Sciatic nerve (tissue), 2 donors: Measurements from ENCODE around the gene TTC7B. TPM values are rescaled to one million over a fixed set of nuclear protein-coding genes. Genes with fewer than 3 reads are reported as not detected.

Source experiments
- ATAC-seq: fragments of 200-7000 bp; cut with Tn5 transposase; one replicate; pipeline ENCODE4 v1.9.1; 2020; ENCODE audit warnings: mild to moderate bottlenecking, moderate library complexity
- DNase-seq: peaks from one replicate; pipeline ENCODE4 v3.0.0-alpha.2; 2020; ENCODE audit warnings: low spot score
- intact Hi-C: fragments of 100-400 bp; cut with DNase I; formaldehyde crosslinking; loops from one replicate; pipeline ENCODE4 v1.14.2; 2022
- total RNA-seq: library from RNA; stranded (reverse); fragmentation: NEBNext Ultra II Directional; extraction: Animal tissue kit (Norgen Biotek cat#: 25700); gene quantifications from one replicate; pipeline ENCODE4 v1.2.1, GENCODE V29; 2021
- donor health status: DM: no; HTN: no; CAD: no.
- donor health status: DM: no; HTN: no; CAD: no.

TTC7B gene
- total RNA-seq, 1 donor from 2014 or later = 41.4 TPM

DNA sequence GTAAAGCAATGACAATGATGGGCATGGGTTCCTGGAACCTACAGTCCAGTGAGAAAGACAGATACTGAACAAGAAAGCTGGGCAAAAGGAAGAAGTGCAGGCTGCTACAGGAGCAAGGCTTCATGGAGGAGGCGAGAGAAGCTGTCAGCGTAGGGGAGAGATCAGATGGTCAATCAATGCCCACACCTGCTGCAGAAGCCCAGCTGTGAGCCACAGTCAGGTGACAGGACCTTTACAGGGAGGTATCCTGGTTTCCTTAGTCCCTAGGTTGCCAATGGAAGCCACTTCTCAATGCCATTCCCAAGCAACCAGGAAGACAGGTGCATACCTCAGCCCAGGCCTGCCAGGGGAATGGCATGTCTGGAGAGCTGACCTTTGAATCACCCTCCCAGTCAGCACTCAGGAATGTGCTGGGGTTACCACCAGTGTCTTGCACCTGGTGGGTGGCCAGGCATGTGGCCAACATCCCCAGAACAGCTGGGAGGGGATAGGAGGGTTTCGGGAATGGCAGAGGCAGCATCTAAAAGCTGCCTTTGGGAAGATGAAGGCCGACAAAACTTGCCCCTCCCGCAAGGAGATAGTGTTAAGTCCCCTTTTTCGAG lies 170.3 kb downstream of the TTC7B start:
- DNase-seq = no peak
- ATAC-seq = no peak
- intact Hi-C loops = no loop called here

DNA sequence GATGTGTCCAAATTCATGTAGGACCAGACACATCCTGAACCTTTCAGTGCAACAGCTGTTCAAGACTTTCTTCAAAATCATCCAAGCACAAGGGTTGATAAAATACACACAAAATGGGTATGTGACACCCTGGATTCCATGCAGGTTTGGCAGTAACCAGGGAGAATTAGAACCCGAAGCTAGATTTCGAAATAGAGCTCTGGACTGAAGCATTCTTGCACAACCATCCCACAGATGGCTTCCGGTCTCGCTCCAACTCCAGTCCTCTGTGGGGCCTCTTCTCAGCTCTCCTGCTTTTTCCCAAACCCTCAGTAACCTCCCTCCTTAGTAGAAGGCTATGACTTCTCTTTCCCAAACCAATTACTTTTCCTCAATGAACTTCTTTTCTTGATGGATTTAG lies 171.3 kb downstream of the TTC7B start:
- DNase-seq (no peak), ATAC-seq (peak; percentile 88)
- intact Hi-C loops = no loop called here

- intact Hi-C loops = no loop called here
- no peak for DNase-seq
- no peak for ATAC-seq
Measured at GRCh38 chr14:90643982-90644670, 172.1 kb downstream of the TTC7B start.

GRCh38 chr14:90642244-90642717 lies 173.9 kb downstream of the TTC7B start:
- DNase-seq (no peak), ATAC-seq (peak; percentile 64)
- intact Hi-C loops = no loop called here

- ATAC-seq (no peak), DNase-seq (no peak)
- intact Hi-C loops = no loop called here
Measured at GRCh38 chr14:90641615-90642243, 174.5 kb downstream of the TTC7B start.

- ATAC-seq (no peak), DNase-seq (no peak)
- intact Hi-C loops = no loop called here
Measured at GRCh38 chr14:90641168-90641567, 175.1 kb downstream of the TTC7B start.

- ATAC-seq (no peak), DNase-seq (no peak)
- intact Hi-C loops = no loop called here
Measured at GRCh38 chr14:90639641-90640040, 176.6 kb downstream of the TTC7B start.

GRCh38 chr14:90632871-90633270 lies 183.4 kb downstream of the TTC7B start:
- no peak for ATAC-seq
- DNase-seq = no peak
- intact Hi-C loops = no loop called here

GRCh38 chr14:90632451-90632850 lies 183.8 kb downstream of the TTC7B start:
- DNase-seq (no peak), ATAC-seq (no peak)
- intact Hi-C loops = no loop called here

DNA sequence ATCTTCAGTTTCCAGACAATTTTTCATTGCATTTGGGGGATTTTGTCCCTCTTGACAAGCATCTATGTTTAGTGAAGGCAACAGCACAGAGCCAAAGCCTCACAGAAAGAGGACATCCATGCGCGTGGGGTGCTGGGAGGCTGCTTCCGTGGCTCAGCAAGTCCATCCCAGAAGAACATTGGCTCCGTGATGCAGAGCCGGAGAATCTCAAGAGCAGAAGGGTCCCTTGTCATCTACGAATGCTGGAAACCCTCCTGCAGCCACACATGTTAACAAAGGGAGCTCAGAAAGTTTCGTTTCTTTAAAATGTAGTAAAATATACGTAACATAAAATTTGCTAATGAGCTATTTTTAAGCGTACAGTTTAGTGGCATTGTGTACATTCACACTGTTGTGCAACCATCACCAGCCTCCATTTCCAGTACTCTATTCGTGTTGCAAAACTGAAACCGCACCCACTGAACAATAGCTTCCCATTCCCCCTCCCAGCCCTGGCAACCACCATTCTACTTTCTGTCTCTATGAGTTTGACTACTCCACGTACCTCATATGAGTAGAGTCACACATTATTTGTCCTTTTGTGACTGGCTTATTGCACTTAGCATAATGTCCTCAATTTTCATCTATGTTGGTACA lies 185.9 kb downstream of the TTC7B start:
- ATAC-seq = peak; percentile 89
- intact Hi-C loops = no loop called here

DNA sequence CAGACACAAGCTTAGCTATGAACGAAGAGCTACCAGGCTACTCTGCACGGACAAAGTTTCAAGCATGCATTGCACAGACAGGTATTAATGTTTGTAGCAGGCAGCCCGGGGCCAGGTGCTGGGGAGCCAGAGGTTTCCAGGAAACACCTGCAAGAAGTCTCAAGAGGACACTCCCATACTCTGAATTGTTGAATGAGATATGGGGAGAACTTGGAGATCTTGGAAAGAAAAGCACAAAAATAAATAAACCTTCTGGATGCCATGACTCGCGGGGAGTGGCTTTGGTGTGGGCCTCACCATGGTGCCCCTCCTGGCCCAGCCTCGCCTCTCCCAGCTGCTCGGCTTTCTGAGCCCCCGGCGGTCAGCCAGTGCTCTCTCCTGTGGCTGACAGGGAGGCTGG lies 186.8 kb downstream of the TTC7B start:
- ATAC-seq (no peak), DNase-seq (no peak)
- intact Hi-C loops = no loop called here

More for the DNA sequence above, 185.9 kb downstream of the TTC7B start:
- DNase-seq = no peak

DNA sequence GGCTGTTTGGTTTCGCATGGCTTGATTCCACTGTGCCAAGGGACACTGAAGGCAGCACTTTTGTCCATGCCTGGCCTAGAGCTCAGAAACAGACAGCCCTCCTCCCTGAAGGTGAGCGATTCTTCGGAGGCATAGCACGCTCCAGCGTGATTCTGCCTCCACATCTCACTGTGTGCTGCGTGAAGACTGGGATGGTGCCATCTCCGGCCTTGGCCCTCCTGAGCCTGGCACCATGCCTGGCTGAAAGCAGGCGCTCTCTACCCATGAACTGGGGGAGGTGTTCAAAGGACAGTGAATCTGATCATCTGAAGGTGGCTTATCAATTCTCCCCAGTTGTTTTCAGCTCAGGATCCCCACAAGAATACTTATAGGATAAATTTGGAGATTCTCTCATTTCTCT lies 187.4 kb downstream of the TTC7B start:
- ATAC-seq = no peak

GRCh38 chr14:90627478-90627877 lies 188.8 kb downstream of the TTC7B start:
- intact Hi-C loops = no loop called here
- ATAC-seq (no peak), DNase-seq (no peak)

More for the DNA sequence above, 187.4 kb downstream of the TTC7B start:
- DNase-seq = no peak
- intact Hi-C loops = no loop called here

- ATAC-seq (no peak), DNase-seq (no peak)
- intact Hi-C loops = no loop called here
Measured at GRCh38 chr14:90626550-90626949, 189.7 kb downstream of the TTC7B start.

DNA sequence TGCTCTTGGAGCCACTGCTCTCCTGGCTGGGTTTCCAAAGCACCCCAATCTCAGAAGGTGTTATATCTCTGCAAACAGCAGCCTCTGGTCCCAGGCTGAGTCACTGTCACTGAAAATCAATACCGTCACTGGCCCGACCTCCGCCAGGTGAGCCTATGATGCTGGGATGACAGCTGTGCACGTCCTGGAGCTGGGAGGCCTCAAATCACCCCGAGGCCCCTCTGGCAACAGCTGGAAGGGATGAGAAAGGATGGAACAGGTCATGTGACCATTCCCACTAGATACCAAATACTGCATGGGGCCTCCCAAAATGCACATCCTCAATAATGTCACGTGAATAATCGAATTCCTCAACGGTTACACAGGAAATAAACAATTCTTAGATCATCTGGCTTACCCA lies 190.8 kb downstream of the TTC7B start:
- intact Hi-C loops = no loop called here
- ATAC-seq = no peak

DNA sequence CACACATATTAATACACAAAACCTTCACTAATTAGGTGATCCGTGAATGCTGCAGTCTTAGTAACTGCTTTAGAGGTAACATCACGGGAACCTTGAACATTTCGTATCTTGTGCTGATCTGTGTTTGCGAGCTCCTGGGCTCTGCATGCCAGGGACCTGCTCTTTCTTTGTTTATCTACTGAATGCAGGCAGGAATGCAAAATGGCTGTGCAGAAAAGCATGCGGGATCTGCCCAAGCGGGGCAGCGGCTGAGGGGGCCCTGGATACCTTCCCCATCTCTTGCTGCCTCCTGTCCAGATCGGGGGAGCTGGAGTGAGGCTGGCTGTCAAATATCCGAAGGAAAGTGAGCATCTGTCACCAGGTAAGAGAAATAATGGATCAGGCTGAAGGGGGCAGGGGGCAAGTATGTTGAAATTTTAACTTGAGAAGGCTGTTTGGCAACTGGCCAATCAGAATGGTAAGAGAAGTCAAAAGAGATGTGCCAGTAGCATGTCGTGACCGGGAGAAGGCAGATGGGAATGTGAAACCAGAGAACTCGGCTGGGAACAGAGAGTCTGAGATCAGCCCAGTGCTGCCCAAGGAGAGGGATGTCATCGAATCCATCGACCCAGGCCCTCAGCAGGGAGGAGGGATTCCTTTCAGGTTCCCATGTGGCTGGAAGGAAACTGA lies 191.4 kb downstream of the TTC7B start:
- DNase-seq (no peak), ATAC-seq (no peak)
- intact Hi-C loops = no loop called here

More for the DNA sequence above, 190.8 kb downstream of the TTC7B start:
- DNase-seq = no peak

DNA sequence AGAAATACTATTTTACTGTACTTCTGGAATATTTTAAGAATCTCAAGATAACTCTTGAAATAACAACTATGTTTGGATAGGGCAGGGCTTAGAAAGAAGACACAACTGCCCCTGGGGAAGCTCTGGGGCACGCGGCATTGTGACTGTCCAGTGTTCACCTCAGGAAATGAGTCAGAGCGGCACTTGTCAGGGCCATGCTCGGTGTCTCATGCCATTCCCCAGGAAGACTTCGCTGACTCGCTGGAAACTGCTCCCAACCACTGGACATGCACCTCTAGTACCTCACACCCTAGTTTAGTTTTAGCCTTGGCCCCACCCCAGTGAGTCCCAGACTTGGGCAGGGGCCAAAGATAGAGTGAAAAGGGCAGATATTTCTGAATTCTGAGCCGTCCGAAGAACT lies 192.0 kb downstream of the TTC7B start:
- DNase-seq = peak; percentile 66
- peak; percentile 57 for ATAC-seq
- intact Hi-C loops = no loop called here

- DNase-seq = no peak
- intact Hi-C loops = no loop called here
- ATAC-seq = no peak
Measured at GRCh38 chr14:90621201-90621600, 195.0 kb downstream of the TTC7B start.

GRCh38 chr14:90620568-90621077 lies 195.6 kb downstream of the TTC7B start:
- intact Hi-C loops = no loop called here
- no peak for DNase-seq
- ATAC-seq = no peak
